Ascending aorta (tissue), 2 donors: ENCODE measurements around the gene TP53I11. TPM values are rescaled to one million over a fixed set of nuclear protein-coding genes. Genes with fewer than 3 reads are reported as not detected.

Source experiments
- DNase-seq, 2 donors: peaks; one replicate each; pipeline ENCODE4 v3.0.0-alpha.2; 2019; ENCODE audit warnings: low spot score in 2 of 2
- H3K27ac ChIP-seq, 2 donors: fragments of 200-600 bp; sonication (generic); one replicate each; pipeline ENCODE4 v1.5.1; 2016 to 2017; ENCODE audit warnings: mild to moderate bottlenecking in 1 of 2
- H3K27me3 ChIP-seq: fragments of 200-600 bp; sonication (generic); one replicate; pipeline ENCODE4 v1.5.1; 2017
- H3K36me3 ChIP-seq, 2 donors: fragments of 200-600 bp; sonication (generic); one replicate each; pipeline ENCODE4 v1.5.1; 2016
- H3K4me1 ChIP-seq, 2 donors: fragments of 200-600 bp; sonication (generic); one replicate each; pipeline ENCODE4 v1.5.1; 2016 to 2017; ENCODE audit warnings: mild to moderate bottlenecking in 1 of 2
- H3K4me3 ChIP-seq, 2 donors: fragments of 200-600 bp; sonication (generic); one replicate each; pipeline ENCODE4 v1.5.1; 2016 to 2017; ENCODE audit warnings: mild to moderate bottlenecking in 1 of 2
- H3K9me3 ChIP-seq, 2 donors: fragments of 200-600 bp; sonication (generic); one replicate each; pipeline ENCODE4 v1.5.1; 2016
- intact Hi-C: fragments of 100-400 bp; cut with DNase I; formaldehyde crosslinking; loops from one replicate; pipeline ENCODE4 v1.15.1; 2023
- total RNA-seq: library from RNA; depleted of rRNA; stranded (reverse); fragments of >200 nt; gene quantifications from one replicate; pipeline ENCODE4 v1.1.0, GENCODE V29; 2016
- TF ChIP-seq, protein P1 (sequence below), 3 experiments: fragments of 200-600 bp in 2 of 3; fragments of 450-650 bp in 1 of 3; sonication (generic) in 2 of 3; IDR thresholded peaks; one replicate each; pipeline ENCODE4 v1.5.1; 2016 to 2019; ENCODE audit warnings: antibody characterized with exemption in 3 of 3, mild to moderate bottlenecking in 1 of 3, moderate library complexity in 1 of 3

Gene TP53I11
- total RNA-seq, 1 donor from 2014 or later = 266 TPM

DNA sequence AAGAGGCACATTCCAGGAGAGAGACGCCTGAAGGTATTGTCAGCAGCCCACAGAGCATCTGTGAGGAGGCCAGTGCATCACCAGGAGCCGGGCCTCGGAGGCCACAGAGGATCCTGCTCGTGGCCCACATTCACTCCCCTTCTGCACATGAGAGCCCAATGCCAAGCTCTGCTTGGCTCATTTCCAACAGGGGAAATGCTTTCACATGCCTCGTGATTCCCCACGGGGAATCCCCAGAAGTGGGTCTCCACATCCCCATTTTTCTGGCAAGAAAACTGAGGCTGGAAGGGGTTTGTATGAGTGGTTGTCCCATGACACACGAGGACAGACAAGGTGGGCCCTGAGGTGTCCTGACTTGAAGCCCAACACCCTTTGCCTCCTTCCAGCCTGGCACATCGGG is 34.4 kb downstream of the TP53I11 start:
- DNase-seq = no peak
- intact Hi-C loops = no loop called here
- TF ChIP-seq, protein P1, sequence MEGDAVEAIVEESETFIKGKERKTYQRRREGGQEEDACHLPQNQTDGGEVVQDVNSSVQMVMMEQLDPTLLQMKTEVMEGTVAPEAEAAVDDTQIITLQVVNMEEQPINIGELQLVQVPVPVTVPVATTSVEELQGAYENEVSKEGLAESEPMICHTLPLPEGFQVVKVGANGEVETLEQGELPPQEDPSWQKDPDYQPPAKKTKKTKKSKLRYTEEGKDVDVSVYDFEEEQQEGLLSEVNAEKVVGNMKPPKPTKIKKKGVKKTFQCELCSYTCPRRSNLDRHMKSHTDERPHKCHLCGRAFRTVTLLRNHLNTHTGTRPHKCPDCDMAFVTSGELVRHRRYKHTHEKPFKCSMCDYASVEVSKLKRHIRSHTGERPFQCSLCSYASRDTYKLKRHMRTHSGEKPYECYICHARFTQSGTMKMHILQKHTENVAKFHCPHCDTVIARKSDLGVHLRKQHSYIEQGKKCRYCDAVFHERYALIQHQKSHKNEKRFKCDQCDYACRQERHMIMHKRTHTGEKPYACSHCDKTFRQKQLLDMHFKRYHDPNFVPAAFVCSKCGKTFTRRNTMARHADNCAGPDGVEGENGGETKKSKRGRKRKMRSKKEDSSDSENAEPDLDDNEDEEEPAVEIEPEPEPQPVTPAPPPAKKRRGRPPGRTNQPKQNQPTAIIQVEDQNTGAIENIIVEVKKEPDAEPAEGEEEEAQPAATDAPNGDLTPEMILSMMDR (IDR thresholded peaks at IDR 0.05) = no peak
- no peaks in the 10 kb centered on the region for H3K36me3 ChIP-seq
- H3K4me1 ChIP-seq = peaks cover 0 to 4% of the 10 kb centered on the region in 2 donors
- no peaks in the 10 kb centered on the region for H3K9me3 ChIP-seq
- no peak overlapping the region for H3K4me3 ChIP-seq
- no peaks in the 10 kb centered on the region for H3K27me3 ChIP-seq
- no peak overlapping the region for H3K27ac ChIP-seq

DNA sequence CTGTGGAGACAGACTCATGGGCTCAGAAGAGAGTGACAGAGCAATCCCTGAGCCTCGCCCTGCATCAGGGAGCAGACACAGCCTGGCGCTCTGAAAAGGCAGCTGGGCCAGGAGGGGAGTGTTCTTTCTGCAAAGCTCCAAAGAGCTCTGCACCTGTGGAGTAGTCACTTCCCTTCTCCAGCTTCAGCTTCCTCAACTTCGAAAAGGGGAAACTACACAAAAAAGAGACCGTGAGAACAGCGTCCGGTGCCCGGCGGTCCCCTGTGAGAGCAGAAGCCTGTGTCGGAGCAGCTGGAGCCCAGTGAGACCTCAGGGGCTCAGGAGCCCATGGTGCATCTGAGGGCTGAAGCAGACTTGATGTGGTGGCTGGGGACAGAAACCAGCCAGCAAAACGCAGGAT is 35.1 kb downstream of the TP53I11 start:
- Histone ChIP-seq H3K36me3 (no peaks in the 10 kb centered on the region), H3K4me1 (peaks cover 0 to 10% of the 10 kb centered on the region in 2 donors), H3K27me3 (no peaks in the 10 kb centered on the region), H3K4me3 (no peak overlapping the region), H3K9me3 (no peaks in the 10 kb centered on the region), H3K27ac (no peak overlapping the region)
- no peak for DNase-seq
- intact Hi-C loops = no loop called here
- TF ChIP-seq, protein P1 (IDR thresholded peaks at IDR 0.05) = no peak

DNA sequence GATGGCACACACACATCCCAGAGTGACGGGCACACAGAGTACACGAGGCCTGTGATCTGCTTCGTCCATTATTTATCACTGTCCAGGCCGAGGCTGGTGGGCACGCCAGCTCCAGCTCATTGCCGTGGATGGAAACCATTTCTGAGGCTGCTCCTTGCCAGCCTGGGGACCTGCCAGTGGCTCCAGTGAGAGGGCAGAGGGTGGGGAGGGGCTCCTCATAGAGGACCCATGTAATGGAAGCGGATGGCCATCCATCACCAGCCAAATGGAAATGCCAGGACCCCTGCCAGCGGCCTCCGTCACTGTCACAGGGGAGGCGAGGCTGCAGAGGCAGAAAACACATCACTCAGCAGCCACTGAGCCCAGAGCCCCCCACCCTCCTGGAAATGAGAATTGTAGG is 35.7 kb downstream of the TP53I11 start:
- Histone ChIP-seq H3K4me1 (peaks cover 0 to 11% of the 10 kb centered on the region in 2 donors), H3K27me3 (no peaks in the 10 kb centered on the region), H3K9me3 (no peaks in the 10 kb centered on the region), H3K4me3 (no peak overlapping the region), H3K27ac (no peak overlapping the region), H3K36me3 (no peaks in the 10 kb centered on the region)
- no peak for DNase-seq
- intact Hi-C loops = no loop called here
- TF ChIP-seq, protein P1 (IDR thresholded peaks at IDR 0.05) = no peak

DNA sequence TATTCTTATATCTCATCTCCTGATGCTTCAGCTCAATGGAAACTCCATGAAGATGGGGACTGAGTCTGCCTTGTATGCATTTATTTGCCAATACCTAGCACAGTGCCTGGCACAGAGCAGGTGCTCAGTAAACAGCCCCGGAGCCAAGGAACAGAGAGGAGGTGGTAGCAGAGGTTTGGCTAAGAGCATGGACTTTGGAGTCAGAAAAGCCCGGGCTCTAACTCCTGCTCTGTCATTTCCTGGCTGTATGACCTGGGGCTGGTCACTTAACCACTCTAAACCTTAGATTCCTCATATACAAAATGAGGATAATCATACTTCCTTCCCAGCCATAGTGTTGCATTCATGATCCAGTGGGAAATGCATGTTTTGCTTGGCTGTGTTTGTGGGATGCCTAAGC is 36.6 kb downstream of the TP53I11 start:
- intact Hi-C loops = loop anchor here (5.0 kb wide), 1 partner anchor 357 kb away; no protein-coding TSS in a partner anchor
- Histone ChIP-seq H3K9me3 (no peaks in the 10 kb centered on the region), H3K4me3 (no peak overlapping the region), H3K36me3 (no peaks in the 10 kb centered on the region), H3K4me1 (peaks cover 0 to 11% of the 10 kb centered on the region in 2 donors), H3K27me3 (no peaks in the 10 kb centered on the region), H3K27ac (no peak overlapping the region)
- TF ChIP-seq, protein P1 (IDR thresholded peaks at IDR 0.05) = no peak
- no peak for DNase-seq

DNA sequence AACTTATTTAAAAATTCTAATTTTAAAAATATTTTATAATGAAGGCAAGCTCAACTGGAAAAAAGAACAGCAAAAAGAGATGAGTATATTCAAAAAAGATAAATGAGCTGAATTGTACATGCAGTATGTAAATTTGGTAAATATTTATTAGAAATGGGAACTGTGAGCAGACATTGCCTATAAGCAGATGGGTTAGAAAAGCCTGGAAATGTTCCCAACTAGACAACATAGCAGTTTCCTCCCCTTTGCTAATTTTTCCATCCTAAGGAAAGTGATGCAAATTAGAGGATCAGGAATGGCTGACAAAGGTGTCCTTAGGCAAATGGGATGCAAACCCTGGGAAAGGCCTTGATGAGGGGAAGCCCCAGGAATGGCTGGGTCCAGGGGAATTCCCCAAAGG is 37.2 kb downstream of the TP53I11 start:
- H3K9me3 ChIP-seq = no peaks in the 10 kb centered on the region
- peaks cover 0 to 11% of the 10 kb centered on the region in 2 donors for H3K4me1 ChIP-seq
- TF ChIP-seq, protein P1 (IDR thresholded peaks at IDR 0.05) = no peak
- no peak overlapping the region for H3K27ac ChIP-seq
- H3K27me3 ChIP-seq = no peaks in the 10 kb centered on the region
- H3K36me3 ChIP-seq = no peaks in the 10 kb centered on the region
- DNase-seq = no peak
- H3K4me3 ChIP-seq = no peak overlapping the region
- intact Hi-C loops = loop anchor here (5.0 kb wide), 1 partner anchor 356 kb away; no protein-coding TSS in a partner anchor
